ENCODE results near the gene MSI2. TPM values are rescaled to one million over a fixed set of nuclear protein-coding genes. Genes with fewer than 3 reads are reported as not detected.

Gene MSI2
- total and polyA plus RNA-seq, 7 donors: 12.6 to 25.8 (median 21.3) TPM

- Histone ChIP-seq H3K9me3 (no peaks in the 10 kb centered on the region), H3K27me3 (no peaks in the 10 kb centered on the region), H3K27ac (no peak overlapping the region), H3K4me3 (no peak overlapping the region), H3K4me1 (peaks cover 0 to 10% (median 3%) of the 10 kb centered on the region in 4 donors), H3K36me3 (peaks cover 0 to 7% (median 0%) of the 10 kb centered on the region in 4 donors)
- intact Hi-C loops (cut with DNase I): no loop called here
- 96% methylated on average over 24 of the region's 24 CpGs for WGBS, 2 donors
- TF ChIP-seq POLR2AphosphoS5 (IDR thresholded peaks at IDR 0.05) (no peak), EP300 (IDR thresholded peaks at IDR 0.05) (no peak), POLR2A (IDR thresholded peaks at IDR 0.05) (no peak)
- TF ChIP-seq, protein P1, sequence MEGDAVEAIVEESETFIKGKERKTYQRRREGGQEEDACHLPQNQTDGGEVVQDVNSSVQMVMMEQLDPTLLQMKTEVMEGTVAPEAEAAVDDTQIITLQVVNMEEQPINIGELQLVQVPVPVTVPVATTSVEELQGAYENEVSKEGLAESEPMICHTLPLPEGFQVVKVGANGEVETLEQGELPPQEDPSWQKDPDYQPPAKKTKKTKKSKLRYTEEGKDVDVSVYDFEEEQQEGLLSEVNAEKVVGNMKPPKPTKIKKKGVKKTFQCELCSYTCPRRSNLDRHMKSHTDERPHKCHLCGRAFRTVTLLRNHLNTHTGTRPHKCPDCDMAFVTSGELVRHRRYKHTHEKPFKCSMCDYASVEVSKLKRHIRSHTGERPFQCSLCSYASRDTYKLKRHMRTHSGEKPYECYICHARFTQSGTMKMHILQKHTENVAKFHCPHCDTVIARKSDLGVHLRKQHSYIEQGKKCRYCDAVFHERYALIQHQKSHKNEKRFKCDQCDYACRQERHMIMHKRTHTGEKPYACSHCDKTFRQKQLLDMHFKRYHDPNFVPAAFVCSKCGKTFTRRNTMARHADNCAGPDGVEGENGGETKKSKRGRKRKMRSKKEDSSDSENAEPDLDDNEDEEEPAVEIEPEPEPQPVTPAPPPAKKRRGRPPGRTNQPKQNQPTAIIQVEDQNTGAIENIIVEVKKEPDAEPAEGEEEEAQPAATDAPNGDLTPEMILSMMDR (IDR thresholded peaks at IDR 0.05): no peak
- no peak for DNase-seq
These were observed 419.4 kb downstream of the MSI2 start for GRCh38 chr17:57675427-57676387.

DNA sequence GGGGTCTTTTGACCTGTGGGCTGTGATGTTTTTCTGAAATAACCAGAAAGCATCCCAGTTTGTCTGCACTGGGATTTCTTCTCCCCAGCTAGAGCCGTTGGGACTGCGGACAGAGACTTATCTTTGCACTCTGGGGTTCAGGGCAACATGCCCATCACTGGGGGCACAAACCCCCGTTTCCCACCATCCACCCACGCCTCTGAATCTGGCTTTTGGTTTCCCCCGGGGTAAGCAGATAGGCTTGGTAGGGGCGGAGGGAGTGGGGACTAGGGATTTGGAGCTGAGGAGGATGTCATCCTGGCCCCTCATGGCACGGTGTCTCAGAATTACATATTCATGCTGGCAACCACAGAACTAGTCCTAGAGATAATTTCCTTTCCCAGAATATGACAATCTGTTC is 420.2 kb downstream of the MSI2 start:
- Histone ChIP-seq H3K9me3 (no peaks in the 10 kb centered on the region), H3K4me3 (no peak overlapping the region), H3K36me3 (peaks cover 0 to 7% (median 0%) of the 10 kb centered on the region in 4 donors), H3K27ac (no peak overlapping the region), H3K4me1 (peaks cover 0 to 6% (median 3%) of the 10 kb centered on the region in 4 donors), H3K27me3 (no peaks in the 10 kb centered on the region)
- WGBS, 2 donors: 90 to 95% methylated on average over 7 of the region's 7 CpGs
- intact Hi-C loops (cut with DNase I): no loop called here
- DNase-seq: no peak
- TF ChIP-seq POLR2AphosphoS5 (IDR thresholded peaks at IDR 0.05): no peak
- TF ChIP-seq EP300 (IDR thresholded peaks at IDR 0.05): no peak
- TF ChIP-seq, protein P1 (IDR thresholded peaks at IDR 0.05): no peak
- no peak for TF ChIP-seq POLR2A (IDR thresholded peaks at IDR 0.05)

DNA sequence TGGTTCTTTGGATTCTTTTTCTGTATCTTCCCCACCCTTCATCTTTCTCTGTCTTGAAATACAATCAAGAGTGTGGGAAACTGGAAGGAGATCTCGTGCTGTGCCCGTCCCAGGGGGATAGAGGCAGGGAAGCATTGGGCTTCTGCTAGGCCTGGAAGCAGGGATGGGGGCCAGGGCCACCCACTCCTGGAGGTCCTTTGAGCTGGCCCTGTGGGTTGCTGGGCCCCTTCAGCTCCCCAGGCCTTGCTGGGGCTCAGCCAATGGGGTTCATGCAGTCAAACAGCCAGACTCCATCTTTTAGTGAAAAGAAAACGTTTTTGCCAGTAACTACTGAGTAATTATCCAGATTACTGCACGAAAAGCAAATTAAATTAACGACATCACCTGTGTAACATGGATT is 421.0 kb downstream of the MSI2 start:
- no peak for DNase-seq
- 74 to 86% methylated on average over 5 of the region's 5 CpGs for WGBS, 2 donors

DNA sequence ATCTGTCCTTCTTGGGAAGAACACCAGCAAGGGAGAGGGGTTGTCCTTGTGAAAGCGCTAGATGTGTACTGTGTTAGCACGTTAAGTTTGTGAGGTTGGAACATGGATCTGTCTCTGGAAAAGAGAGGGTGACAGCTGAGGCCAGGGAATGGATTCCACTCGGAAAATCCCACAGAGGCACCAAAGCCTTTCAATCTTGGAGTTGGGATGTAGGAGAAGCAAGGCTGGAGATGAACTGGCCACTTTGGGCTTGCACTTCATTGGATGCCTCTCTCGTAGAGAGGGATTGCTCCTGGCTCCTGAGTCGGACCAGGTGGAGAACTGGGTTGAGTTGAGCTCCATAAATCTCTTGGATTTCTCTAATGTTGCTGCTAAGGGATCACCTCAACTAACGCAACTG is 421.5 kb downstream of the MSI2 start:
- intact Hi-C loops (cut with DNase I): no loop called here

More for the DNA sequence above, 421.0 kb downstream of the MSI2 start:
- no peak overlapping the region for H3K27ac ChIP-seq
- no peaks in the 10 kb centered on the region for H3K9me3 ChIP-seq
- no peak overlapping the region for H3K4me3 ChIP-seq
- H3K27me3 ChIP-seq: no peaks in the 10 kb centered on the region
- peaks cover 0 to 7% (median 0%) of the 10 kb centered on the region in 4 donors for H3K36me3 ChIP-seq
- H3K4me1 ChIP-seq: no peaks in the 10 kb centered on the region
- intact Hi-C loops (cut with DNase I): no loop called here
- TF ChIP-seq POLR2A (IDR thresholded peaks at IDR 0.05) (no peak), POLR2AphosphoS5 (IDR thresholded peaks at IDR 0.05) (no peak), EP300 (IDR thresholded peaks at IDR 0.05) (no peak)
- TF ChIP-seq, protein P1 (IDR thresholded peaks at IDR 0.05): no peak

More for the DNA sequence above, 421.5 kb downstream of the MSI2 start:
- 95 to 97% methylated on average over 6 of the region's 6 CpGs for WGBS, 2 donors
- Histone ChIP-seq H3K9me3 (no peaks in the 10 kb centered on the region), H3K4me3 (no peak overlapping the region), H3K4me1 (no peaks in the 10 kb centered on the region), H3K27ac (no peak overlapping the region), H3K27me3 (no peaks in the 10 kb centered on the region), H3K36me3 (peaks cover 0 to 7% (median 0%) of the 10 kb centered on the region in 4 donors)
- DNase-seq: no peak
- TF ChIP-seq, protein P1 (IDR thresholded peaks at IDR 0.05): no peak
- TF ChIP-seq POLR2A (IDR thresholded peaks at IDR 0.05) (no peak), EP300 (IDR thresholded peaks at IDR 0.05) (no peak), POLR2AphosphoS5 (IDR thresholded peaks at IDR 0.05) (no peak)

Data from sigmoid colon (tissue), 7 donors.